Neutrophil (primary cell): Measurements from ENCODE around the gene METTL23.
"Not testable (repeated sequence)": the region's sequence is repeated elsewhere in the genome, so short reads cannot be mapped to it uniquely, and the experiment has no call there.

Source experiments
- H3K27ac ChIP-seq: fragments of 200-600 bp; sonication (generic); 2 replicates; pipeline ENCODE4 v1.5.1; 2016; ENCODE audit warnings: mild to moderate bottlenecking, moderate library complexity
- H3K27me3 ChIP-seq: fragments of 200-600 bp; sonication (generic); 2 replicates; pipeline ENCODE4 v1.6.0; 2016; ENCODE audit warnings: mild to moderate bottlenecking
- H3K36me3 ChIP-seq: fragments of 200-600 bp; sonication (generic); 2 replicates; pipeline ENCODE4 v1.5.1; 2017
- H3K4me1 ChIP-seq, 2 experiments: fragments of 200-600 bp in 1 of 2; sonication (generic) in 1 of 2; 1 replicate in 1 of 2; 2 replicates in 1 of 2; pipeline versions ENCODE4 v1.5.1 to v1.6.1; 2013 to 2016; ENCODE audit warnings: low read depth in 1 of 2, low read length in 1 of 2, mild to moderate bottlenecking in 1 of 2, moderate library complexity in 1 of 2; ENCODE audit not compliant: control insufficient read depth in 1 of 2, insufficient read depth in 1 of 2
- H3K4me3 ChIP-seq, 2 experiments: fragments of 200-600 bp in 1 of 2; sonication (generic) in 1 of 2; 1 replicate in 1 of 2; 2 replicates in 1 of 2; pipeline ENCODE4 v1.5.1; 2013 to 2016; ENCODE audit warnings: low read depth in 1 of 2, low read length in 1 of 2, mild to moderate bottlenecking in 1 of 2, moderate library complexity in 1 of 2
- H3K9me3 ChIP-seq: fragments of 200-600 bp; sonication (generic); 2 replicates; pipeline ENCODE4 v1.5.1; 2016
- CTCF ChIP-seq: fragments of 200-600 bp; sonication (generic); IDR thresholded peaks from 2 replicates; pipeline ENCODE4 v1.5.1; 2016; ENCODE audit warnings: antibody characterized with exemption

The METTL23 gene

GRCh38 chr17:76709077-76709950, 17.3 kb upstream of the METTL23 start:
- peaks cover 19% of the 10 kb centered on the region for H3K36me3 ChIP-seq
- no peaks in the 10 kb centered on the region for H3K9me3 ChIP-seq
- H3K4me3 ChIP-seq = peak overlapping the region in 1 of 2 experiments; percentile 49
- no peak overlapping the region for H3K27ac ChIP-seq
- peaks cover 32% of the 10 kb centered on the region for H3K27me3 ChIP-seq
- peaks cover 17 to 21% of the 10 kb centered on the region in 2 experiments for H3K4me1 ChIP-seq
- TF ChIP-seq CTCF = no peak

- peaks cover 32% of the 10 kb centered on the region for H3K27me3 ChIP-seq
- H3K9me3 ChIP-seq, H3K27ac ChIP-seq: not testable (repeated sequence)
- H3K4me3 ChIP-seq = peak overlapping the region; percentile 49 to 56
- H3K4me1 ChIP-seq = peaks cover 26 to 30% of the 10 kb centered on the region in 2 experiments
- H3K36me3 ChIP-seq = peaks cover 21% of the 10 kb centered on the region
Observed at GRCh38 chr17:76709951-76710862, 16.4 kb upstream of the METTL23 start.

GRCh38 chr17:76710863-76711611, 15.6 kb upstream of the METTL23 start, which contains the start of gene MXRA7:
Gene MXRA7, minus strand, starts transcription at chr17:76710965. Its CDS starts 19 bp downstream, at chr17:76710946.
- Histone ChIP-seq H3K36me3 (peaks cover 21% of the 10 kb centered on the region), H3K27me3 (peaks cover 32% of the 10 kb centered on the region), H3K9me3 (no peaks in the 10 kb centered on the region), H3K4me3 (peak within 1 kb of the TSS; percentile 54 to 56), H3K4me1 (peaks cover 34 to 38% of the 10 kb centered on the region in 2 experiments), H3K27ac (peak within 1 kb of the TSS; percentile 35)
- TF ChIP-seq CTCF = no peak

GRCh38 chr17:76712321-76712720, 14.3 kb upstream of the METTL23 start:
- peaks cover 32% of the 10 kb centered on the region for H3K27me3 ChIP-seq
- H3K4me1 ChIP-seq = peaks cover 47 to 51% of the 10 kb centered on the region in 2 experiments
- H3K4me3 ChIP-seq, H3K27ac ChIP-seq, H3K9me3 ChIP-seq: not testable (repeated sequence)
- peaks cover 24% of the 10 kb centered on the region for H3K36me3 ChIP-seq

GRCh38 chr17:76713765-76714164, 12.9 kb upstream of the METTL23 start:
- H3K27me3 ChIP-seq = peaks cover 28% of the 10 kb centered on the region
- no peak for TF ChIP-seq CTCF
- no peaks in the 10 kb centered on the region for H3K9me3 ChIP-seq
- H3K4me1 ChIP-seq = peaks cover 52 to 57% of the 10 kb centered on the region in 2 experiments
- H3K27ac ChIP-seq = peak overlapping the region; percentile 94
- H3K36me3 ChIP-seq = peaks cover 38% of the 10 kb centered on the region
- no peak overlapping the region for H3K4me3 ChIP-seq

- H3K27me3 ChIP-seq = peaks cover 22% of the 10 kb centered on the region
- H3K4me3 ChIP-seq = peak overlapping the region in 1 of 2 experiments; percentile 38
- no peak for TF ChIP-seq CTCF
- peaks cover 52 to 57% of the 10 kb centered on the region in 2 experiments for H3K4me1 ChIP-seq
- H3K27ac ChIP-seq = peak overlapping the region; percentile 94
- H3K9me3 ChIP-seq = no peaks in the 10 kb centered on the region
- peaks cover 44% of the 10 kb centered on the region for H3K36me3 ChIP-seq
Observed at GRCh38 chr17:76714336-76714735, 12.3 kb upstream of the METTL23 start.
